Measurements from ENCODE around the gene CDKN2A.

- no peak for TF ChIP-seq POLR2A (IDR thresholded peaks at IDR 0.05)
- TF ChIP-seq, protein P1, sequence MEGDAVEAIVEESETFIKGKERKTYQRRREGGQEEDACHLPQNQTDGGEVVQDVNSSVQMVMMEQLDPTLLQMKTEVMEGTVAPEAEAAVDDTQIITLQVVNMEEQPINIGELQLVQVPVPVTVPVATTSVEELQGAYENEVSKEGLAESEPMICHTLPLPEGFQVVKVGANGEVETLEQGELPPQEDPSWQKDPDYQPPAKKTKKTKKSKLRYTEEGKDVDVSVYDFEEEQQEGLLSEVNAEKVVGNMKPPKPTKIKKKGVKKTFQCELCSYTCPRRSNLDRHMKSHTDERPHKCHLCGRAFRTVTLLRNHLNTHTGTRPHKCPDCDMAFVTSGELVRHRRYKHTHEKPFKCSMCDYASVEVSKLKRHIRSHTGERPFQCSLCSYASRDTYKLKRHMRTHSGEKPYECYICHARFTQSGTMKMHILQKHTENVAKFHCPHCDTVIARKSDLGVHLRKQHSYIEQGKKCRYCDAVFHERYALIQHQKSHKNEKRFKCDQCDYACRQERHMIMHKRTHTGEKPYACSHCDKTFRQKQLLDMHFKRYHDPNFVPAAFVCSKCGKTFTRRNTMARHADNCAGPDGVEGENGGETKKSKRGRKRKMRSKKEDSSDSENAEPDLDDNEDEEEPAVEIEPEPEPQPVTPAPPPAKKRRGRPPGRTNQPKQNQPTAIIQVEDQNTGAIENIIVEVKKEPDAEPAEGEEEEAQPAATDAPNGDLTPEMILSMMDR (IDR thresholded peaks at IDR 0.05 in 4 of 5, conservative IDR thresholded peaks at IDR 0.05 in 1 of 5) = no peak
Measured at GRCh38 chr9:22035591-22036011, 41.4 kb upstream of the CDKN2A start.

Measured in gastrocnemius medialis (tissue), 4 donors.